ENCODE data around the gene TFG.
A peak's percentile ranks its signal among the peaks of the same experiment; 100 is the strongest.
"Not testable (repeated sequence)": the region's sequence is repeated elsewhere in the genome, so short reads cannot be mapped to it uniquely, and the experiment has no call there.

The TFG gene

GRCh38 chr3:100708989-100709841 lies at the start of gene TFG:
Gene TFG (plus strand): TSS chr3:100709494. CDS start chr3:100713686, 4,192 bp downstream.
- H3K4me1 ChIP-seq (ENCODE audit: control insufficient read depth in 1 of 2, insufficient read depth in 2 of 2, low read length in 2 of 2), result peaks cover 7 to 25% of the 10 kb centered on the region in 2 donors
- H3K27ac ChIP-seq (ENCODE audit: low read length), result peak within 1 kb of the TSS; percentile 97
- H3K9me3 ChIP-seq (ENCODE audit: control insufficient read depth in 1 of 2, low read length in 2 of 2), result no peaks in the 10 kb centered on the region
- no peaks in the 10 kb centered on the region for H3K27me3 ChIP-seq (ENCODE audit: low read depth, low read length)
- no peaks in the 10 kb centered on the region for H3K36me3 ChIP-seq (ENCODE audit: control insufficient read depth in 1 of 2, insufficient read depth in 2 of 2, low read length in 2 of 2)
- H3K4me3 ChIP-seq (ENCODE audit: low read depth in 1 of 2, low read length in 2 of 2), result peak within 1 kb of the TSS; percentile 77 to 91

GRCh38 chr3:100661294-100661693 lies 48.0 kb upstream of the TFG start:
- H3K4me3 ChIP-seq (ENCODE audit: low read depth in 1 of 2, low read length in 2 of 2); H3K36me3 ChIP-seq (ENCODE audit: control insufficient read depth in 1 of 2, insufficient read depth in 2 of 2, low read length in 2 of 2); H3K27me3 ChIP-seq (ENCODE audit: low read depth, low read length); H3K27ac ChIP-seq (ENCODE audit: low read length); H3K4me1 ChIP-seq (ENCODE audit: control insufficient read depth in 1 of 2, insufficient read depth in 2 of 2, low read length in 2 of 2); H3K9me3 ChIP-seq (ENCODE audit: control insufficient read depth in 1 of 2, low read length in 2 of 2): not testable (repeated sequence)

- no peak overlapping the region for H3K4me3 ChIP-seq (ENCODE audit: low read depth in 1 of 2, low read length in 2 of 2)
- H3K27me3 ChIP-seq (ENCODE audit: low read depth, low read length), result no peaks in the 10 kb centered on the region
- H3K9me3 ChIP-seq (ENCODE audit: control insufficient read depth in 1 of 2, low read length in 2 of 2), result peaks cover 0 to 1% of the 10 kb centered on the region in 2 donors
- H3K4me1 ChIP-seq (ENCODE audit: control insufficient read depth in 1 of 2, insufficient read depth in 2 of 2, low read length in 2 of 2), result no peaks in the 10 kb centered on the region
- no peak overlapping the region for H3K27ac ChIP-seq (ENCODE audit: low read length)
- H3K36me3 ChIP-seq (ENCODE audit: control insufficient read depth in 1 of 2, insufficient read depth in 2 of 2, low read length in 2 of 2), result no peaks in the 10 kb centered on the region
Measured at GRCh38 chr3:100662113-100662823, 47.0 kb upstream of the TFG start.

- H3K27ac ChIP-seq (ENCODE audit: low read length), result no peak overlapping the region
- peaks cover 0 to 2% of the 10 kb centered on the region in 2 donors for H3K9me3 ChIP-seq (ENCODE audit: control insufficient read depth in 1 of 2, low read length in 2 of 2)
- H3K4me1 ChIP-seq (ENCODE audit: control insufficient read depth in 1 of 2, insufficient read depth in 2 of 2, low read length in 2 of 2), result no peaks in the 10 kb centered on the region
- no peaks in the 10 kb centered on the region for H3K27me3 ChIP-seq (ENCODE audit: low read depth, low read length)
- H3K4me3 ChIP-seq (ENCODE audit: low read depth in 1 of 2, low read length in 2 of 2), result no peak overlapping the region
- H3K36me3 ChIP-seq (ENCODE audit: control insufficient read depth in 1 of 2, insufficient read depth in 2 of 2, low read length in 2 of 2), result no peaks in the 10 kb centered on the region
Measured at GRCh38 chr3:100665230-100665629, 44.1 kb upstream of the TFG start.

GRCh38 chr3:100666699-100667098 lies 42.6 kb upstream of the TFG start:
- not testable (repeated sequence) for H3K27ac ChIP-seq (ENCODE audit: low read length); H3K27me3 ChIP-seq (ENCODE audit: low read depth, low read length); H3K36me3 ChIP-seq (ENCODE audit: control insufficient read depth in 1 of 2, insufficient read depth in 2 of 2, low read length in 2 of 2); H3K9me3 ChIP-seq (ENCODE audit: control insufficient read depth in 1 of 2, low read length in 2 of 2); H3K4me3 ChIP-seq (ENCODE audit: low read depth in 1 of 2, low read length in 2 of 2); H3K4me1 ChIP-seq (ENCODE audit: control insufficient read depth in 1 of 2, insufficient read depth in 2 of 2, low read length in 2 of 2)

GRCh38 chr3:100667316-100667715 lies 42.0 kb upstream of the TFG start:
- H3K36me3 ChIP-seq (ENCODE audit: control insufficient read depth in 1 of 2, insufficient read depth in 2 of 2, low read length in 2 of 2); H3K4me3 ChIP-seq (ENCODE audit: low read depth in 1 of 2, low read length in 2 of 2); H3K9me3 ChIP-seq (ENCODE audit: control insufficient read depth in 1 of 2, low read length in 2 of 2); H3K27me3 ChIP-seq (ENCODE audit: low read depth, low read length); H3K4me1 ChIP-seq (ENCODE audit: control insufficient read depth in 1 of 2, insufficient read depth in 2 of 2, low read length in 2 of 2); H3K27ac ChIP-seq (ENCODE audit: low read length): not testable (repeated sequence)

- H3K4me1 ChIP-seq (ENCODE audit: control insufficient read depth in 1 of 2, insufficient read depth in 2 of 2, low read length in 2 of 2); H3K4me3 ChIP-seq (ENCODE audit: low read depth in 1 of 2, low read length in 2 of 2); H3K27ac ChIP-seq (ENCODE audit: low read length); H3K36me3 ChIP-seq (ENCODE audit: control insufficient read depth in 1 of 2, insufficient read depth in 2 of 2, low read length in 2 of 2); H3K9me3 ChIP-seq (ENCODE audit: control insufficient read depth in 1 of 2, low read length in 2 of 2); H3K27me3 ChIP-seq (ENCODE audit: low read depth, low read length): not testable (repeated sequence)
Measured at GRCh38 chr3:100670995-100671394, 38.3 kb upstream of the TFG start.

GRCh38 chr3:100681496-100681895 lies 27.8 kb upstream of the TFG start:
- Histone ChIP-seq H3K4me3 (ENCODE audit: low read depth in 1 of 2, low read length in 2 of 2) (no peak overlapping the region), H3K4me1 (ENCODE audit: control insufficient read depth in 1 of 2, insufficient read depth in 2 of 2, low read length in 2 of 2) (peaks cover 0 to 3% of the 10 kb centered on the region in 2 donors), H3K27ac (ENCODE audit: low read length) (no peak overlapping the region), H3K36me3 (ENCODE audit: control insufficient read depth in 1 of 2, insufficient read depth in 2 of 2, low read length in 2 of 2) (no peaks in the 10 kb centered on the region), H3K9me3 (ENCODE audit: control insufficient read depth in 1 of 2, low read length in 2 of 2) (no peaks in the 10 kb centered on the region), H3K27me3 (ENCODE audit: low read depth, low read length) (no peaks in the 10 kb centered on the region)

GRCh38 chr3:100682056-100682853 lies 27.0 kb upstream of the TFG start:
- Histone ChIP-seq H3K9me3 (ENCODE audit: control insufficient read depth in 1 of 2, low read length in 2 of 2) (no peaks in the 10 kb centered on the region), H3K27ac (ENCODE audit: low read length) (no peak overlapping the region), H3K27me3 (ENCODE audit: low read depth, low read length) (no peaks in the 10 kb centered on the region), H3K4me1 (ENCODE audit: control insufficient read depth in 1 of 2, insufficient read depth in 2 of 2, low read length in 2 of 2) (peaks cover 0 to 3% of the 10 kb centered on the region in 2 donors), H3K36me3 (ENCODE audit: control insufficient read depth in 1 of 2, insufficient read depth in 2 of 2, low read length in 2 of 2) (no peaks in the 10 kb centered on the region), H3K4me3 (ENCODE audit: low read depth in 1 of 2, low read length in 2 of 2) (peak overlapping the region; percentile 11 to 27)

GRCh38 chr3:100682854-100683760 lies 26.2 kb upstream of the TFG start:
- no peaks in the 10 kb centered on the region for H3K9me3 ChIP-seq (ENCODE audit: control insufficient read depth in 1 of 2, low read length in 2 of 2)
- peaks cover 0 to 3% of the 10 kb centered on the region in 2 donors for H3K4me1 ChIP-seq (ENCODE audit: control insufficient read depth in 1 of 2, insufficient read depth in 2 of 2, low read length in 2 of 2)
- H3K27ac ChIP-seq (ENCODE audit: low read length), result no peak overlapping the region
- H3K36me3 ChIP-seq (ENCODE audit: control insufficient read depth in 1 of 2, insufficient read depth in 2 of 2, low read length in 2 of 2), result no peaks in the 10 kb centered on the region
- peak overlapping the region; percentile 11 to 27 for H3K4me3 ChIP-seq (ENCODE audit: low read depth in 1 of 2, low read length in 2 of 2)
- no peaks in the 10 kb centered on the region for H3K27me3 ChIP-seq (ENCODE audit: low read depth, low read length)

All from muscle layer of duodenum (tissue), 2 donors.